Neural progenitor cell (in vitro differentiated cells): Measurements from ENCODE around the gene PJA2. TPM values are rescaled to one million over a fixed set of nuclear protein-coding genes. Genes with fewer than 3 reads are reported as not detected.

ENCODE experiments used
- DNase-seq: peaks from one replicate; pipeline ENCODE4 v3.0.0-alpha.2; 2016; ENCODE audit warnings: low spot score
- H2AFZ ChIP-seq: fragments of 200-600 bp; sonication (generic); replicated peaks from 2 replicates; pipeline ENCODE4 v1.6.1; 2016; ENCODE audit warnings: antibody characterized with exemption
- H3F3A ChIP-seq: fragments of 200-600 bp; sonication (generic); 2 replicates; pipeline ENCODE4 v1.6.1; 2016; ENCODE audit warnings: antibody characterized with exemption, low read depth
- H3K27ac ChIP-seq: fragments of 200-600 bp; sonication (generic); 2 replicates; pipeline ENCODE4 v1.5.1; 2016; ENCODE audit warnings: mild to moderate bottlenecking
- H3K27me3 ChIP-seq: fragments of 200-600 bp; sonication (generic); 2 replicates; pipeline ENCODE4 v1.6.1; 2016; ENCODE audit warnings: mild to moderate bottlenecking, moderate library complexity
- H3K36me3 ChIP-seq: fragments of 200-600 bp; sonication (generic); 2 replicates; pipeline ENCODE4 v1.5.1; 2016
- H3K4me1 ChIP-seq: fragments of 200-600 bp; sonication (generic); 2 replicates; pipeline ENCODE4 v1.6.1; 2016; ENCODE audit warnings: mixed run types
- H3K4me2 ChIP-seq: fragments of 200-600 bp; sonication (generic); 2 replicates; pipeline ENCODE4 v1.6.1; 2016
- H3K4me3 ChIP-seq: fragments of 200-600 bp; sonication (generic); 2 replicates; pipeline ENCODE4 v1.5.1; 2016
- H3K79me2 ChIP-seq: fragments of 200-600 bp; sonication (generic); 2 replicates; pipeline ENCODE4 v1.6.1; 2016; ENCODE audit warnings: low read depth
- H3K9ac ChIP-seq: fragments of 200-600 bp; sonication (generic); 2 replicates; pipeline ENCODE4 v1.6.1; 2016
- H3K9me3 ChIP-seq: fragments of 200-600 bp; sonication (generic); 2 replicates; pipeline ENCODE4 v1.5.1; 2016; ENCODE audit warnings: low read depth
- H4K20me1 ChIP-seq: fragments of 200-600 bp; sonication (generic); 2 replicates; pipeline ENCODE4 v1.6.1; 2016; ENCODE audit warnings: low read depth
- H3K27ac Mint-ChIP-seq: 3 replicates; pipeline ENCODE4 v1.8.0; 2021; ENCODE audit warnings: mixed read lengths
- H3K27me3 Mint-ChIP-seq: 2 replicates; pipeline ENCODE4 v1.8.0; 2022; ENCODE audit warnings: low read depth, mild to moderate bottlenecking, inconsistent platforms, moderate library complexity, mixed read lengths; ENCODE audit not compliant: insufficient read depth
- H3K36me3 Mint-ChIP-seq: 3 replicates; pipeline ENCODE4 v1.8.0; 2021; ENCODE audit warnings: mixed read lengths
- H3K4me1 Mint-ChIP-seq: 3 replicates; pipeline ENCODE4 v1.8.0; 2021; ENCODE audit warnings: mixed read lengths
- H3K4me3 Mint-ChIP-seq: 3 replicates; pipeline ENCODE4 v1.8.0; 2021; ENCODE audit warnings: mild to moderate bottlenecking, moderate library complexity, mixed read lengths
- H3K9me3 Mint-ChIP-seq: 3 replicates; pipeline ENCODE4 v1.8.0; 2020; ENCODE audit warnings: mixed read lengths
- CTCF ChIP-seq: fragments of 200-600 bp; sonication (generic); IDR thresholded peaks from 2 replicates; pipeline ENCODE4 v1.5.1; 2017; ENCODE audit warnings: antibody characterized with exemption, mild to moderate bottlenecking
- EZH2 ChIP-seq: fragments of 200-600 bp; sonication (generic); IDR thresholded peaks from 2 replicates; pipeline ENCODE4 v1.6.1; 2017; ENCODE audit warnings: antibody characterized with exemption, mild to moderate bottlenecking, moderate library complexity
- EZH2phosphoT487 ChIP-seq: fragments of 200-600 bp; sonication (generic); IDR thresholded peaks from 2 replicates; pipeline ENCODE4 v1.6.1; 2017; ENCODE audit warnings: antibody characterized with exemption
- total RNA-seq: library from RNA; depleted of rRNA; stranded (reverse); fragments of >200 nt; gene quantifications from 2 replicates; pipeline ENCODE4 v1.2.3, GENCODE V29; 2015; ENCODE audit warnings: low replicate concordance

Gene PJA2
- total RNA-seq, 1 donor from 2014 or later = 128 TPM

DNA sequence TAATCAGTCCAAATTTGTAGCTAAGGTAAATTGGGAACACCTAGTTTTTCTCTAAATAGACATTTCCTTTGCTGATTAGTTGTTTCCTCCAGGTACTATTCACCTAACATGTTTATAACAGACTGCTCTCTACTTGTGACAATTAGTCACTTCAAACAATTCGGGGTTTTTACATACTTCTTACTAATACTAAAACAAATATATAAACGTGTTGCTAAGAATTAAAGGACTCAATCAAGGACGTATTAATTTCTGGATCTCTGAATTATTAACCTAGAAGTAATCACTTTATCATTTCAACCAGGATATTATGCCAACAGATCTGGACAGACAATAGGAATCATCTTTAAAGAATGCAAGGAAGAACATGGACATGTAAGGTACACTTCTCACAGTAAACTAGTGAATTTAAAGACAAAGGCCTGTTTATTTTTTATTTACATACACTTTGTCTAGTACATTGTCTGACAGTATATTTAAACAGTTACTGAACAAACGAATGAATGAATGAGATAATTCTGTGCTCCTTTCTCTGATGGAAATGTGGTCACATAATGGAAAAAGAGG is 22.3 kb downstream of the PJA2 start:
- no peaks in the 10 kb centered on the region for H3K4me1 ChIP-seq
- Mint-ChIP-seq H3K27ac (no peak overlapping the region), H3K4me3 (no peak overlapping the region), H3K9me3 (peaks cover 23% of the 10 kb centered on the region), H3K27me3 (no peaks in the 10 kb centered on the region), H3K4me1 (no peaks in the 10 kb centered on the region), H3K36me3 (peaks cover 36% of the 10 kb centered on the region)
- no peaks in the 10 kb centered on the region for H3K27me3 ChIP-seq
- H3K4me2 ChIP-seq = no peak overlapping the region
- no peak overlapping the region for H2AFZ ChIP-seq
- peaks cover 20% of the 10 kb centered on the region for H4K20me1 ChIP-seq
- no peak overlapping the region for H3K9ac ChIP-seq
- no peak overlapping the region for H3K4me3 ChIP-seq
- no peak for DNase-seq
- no peaks in the 10 kb centered on the region for H3F3A ChIP-seq
- peaks cover 96% of the 10 kb centered on the region for H3K79me2 ChIP-seq
- no peaks in the 10 kb centered on the region for H3K9me3 ChIP-seq
- H3K36me3 ChIP-seq = no peaks in the 10 kb centered on the region
- H3K27ac ChIP-seq = no peak overlapping the region
- no peak for TF ChIP-seq CTCF
- no peak for TF ChIP-seq EZH2
- TF ChIP-seq EZH2phosphoT487 = no peak

GRCh38 chr5:109378095-109378494 is 31.7 kb downstream of the PJA2 start:
- no peak overlapping the region for H3K4me2 ChIP-seq
- Mint-ChIP-seq H3K4me3 (no peak overlapping the region), H3K4me1 (no peaks in the 10 kb centered on the region), H3K27me3 (no peaks in the 10 kb centered on the region), H3K9me3 (no peaks in the 10 kb centered on the region), H3K36me3 (peaks cover 34% of the 10 kb centered on the region), H3K27ac (no peak overlapping the region)
- H3F3A ChIP-seq = no peaks in the 10 kb centered on the region
- DNase-seq = no peak
- H3K9ac ChIP-seq = no peak overlapping the region
- H3K4me1 ChIP-seq = no peaks in the 10 kb centered on the region
- H4K20me1 ChIP-seq = peaks cover 4% of the 10 kb centered on the region
- H3K27me3 ChIP-seq = no peaks in the 10 kb centered on the region
- peaks cover 27% of the 10 kb centered on the region for H3K36me3 ChIP-seq
- no peak overlapping the region for H3K27ac ChIP-seq
- H3K79me2 ChIP-seq = peaks cover 17% of the 10 kb centered on the region
- no peak overlapping the region for H3K4me3 ChIP-seq
- no peak for TF ChIP-seq CTCF
- TF ChIP-seq EZH2phosphoT487 = no peak
- TF ChIP-seq EZH2 = no peak
- no peaks in the 10 kb centered on the region for H3K9me3 ChIP-seq
- no peak overlapping the region for H2AFZ ChIP-seq

- no peaks in the 10 kb centered on the region for H3K9me3 ChIP-seq
- H3K9ac ChIP-seq = no peak overlapping the region
- H3K27ac ChIP-seq = no peak overlapping the region
- H3K79me2 ChIP-seq = peaks cover 21% of the 10 kb centered on the region
- H3K36me3 Mint-ChIP-seq = peaks cover 27% of the 10 kb centered on the region
- no peaks in the 10 kb centered on the region for H3K27me3 ChIP-seq
- no peak overlapping the region for H3K4me3 ChIP-seq
- H2AFZ ChIP-seq = no peak overlapping the region
- H3K36me3 ChIP-seq = peaks cover 14% of the 10 kb centered on the region
- no peaks in the 10 kb centered on the region for H3K9me3 Mint-ChIP-seq
- no peak for DNase-seq
- no peak overlapping the region for H3K4me3 Mint-ChIP-seq
- H3K27ac Mint-ChIP-seq = no peak overlapping the region
- no peak overlapping the region for H3K4me2 ChIP-seq
- H3F3A ChIP-seq = no peaks in the 10 kb centered on the region
- H3K27me3 Mint-ChIP-seq = no peaks in the 10 kb centered on the region
- H4K20me1 ChIP-seq = peaks cover 4% of the 10 kb centered on the region
- no peaks in the 10 kb centered on the region for H3K4me1 ChIP-seq
- no peak for TF ChIP-seq CTCF
- TF ChIP-seq EZH2 = no peak
- no peak for TF ChIP-seq EZH2phosphoT487
- H3K4me1 Mint-ChIP-seq = no peaks in the 10 kb centered on the region
These were observed 35.1 kb downstream of the PJA2 start for GRCh38 chr5:109374625-109375024.
